ENCODE measurements around the gene DCDC2C.

Gene DCDC2C

DNA sequence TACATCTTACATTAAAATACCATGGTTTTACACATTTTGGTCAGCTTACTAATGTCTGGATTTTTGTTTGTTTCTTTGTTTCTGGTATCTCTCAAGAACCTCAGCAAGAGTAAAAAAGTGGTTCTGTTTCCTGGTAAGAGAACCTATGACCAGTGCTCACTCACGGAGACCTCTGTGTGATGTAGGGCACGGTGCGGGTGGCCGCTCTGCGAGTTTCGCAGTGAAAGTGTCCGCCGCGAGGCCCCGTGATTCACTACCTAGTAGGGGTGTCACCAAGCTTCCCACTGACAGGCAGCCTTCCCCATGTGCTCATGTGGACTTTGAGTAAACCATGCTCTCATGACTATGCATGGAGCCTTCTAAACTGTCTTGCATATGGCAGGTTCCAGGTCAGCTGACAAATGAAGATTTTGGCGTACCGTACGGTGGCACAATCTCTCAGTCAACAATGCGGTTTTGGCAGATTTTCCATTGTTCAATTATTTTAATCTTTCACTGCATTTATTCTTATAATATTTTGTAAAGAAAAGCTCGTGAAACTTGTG lies 137.3 kb downstream of the DCDC2C start:
- DNase-seq, result no peak

GRCh38 chr2:3847397-3848052 lies 144.2 kb downstream of the DCDC2C start:
- DNase-seq, result no peak

DNA sequence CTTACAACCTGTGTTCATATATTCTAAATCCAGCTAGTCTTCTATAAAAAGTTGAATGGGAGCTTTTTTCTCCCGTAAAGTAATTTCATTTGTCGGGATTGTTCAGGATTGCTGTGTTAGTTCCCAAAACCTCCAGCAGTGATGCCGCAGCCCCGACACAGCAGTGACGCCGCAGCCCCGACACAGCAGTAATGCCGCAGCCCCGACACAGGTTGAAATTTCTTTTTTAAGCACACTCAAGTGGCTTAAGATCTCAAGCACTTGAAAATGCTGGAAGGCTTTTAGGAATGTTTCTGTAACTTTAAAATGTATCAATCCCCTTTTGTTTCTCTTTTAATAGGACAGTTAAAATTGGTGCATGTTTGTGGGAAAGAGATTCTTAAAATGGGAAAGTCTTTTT lies 145.4 kb downstream of the DCDC2C start:
- no peak for DNase-seq

- no peak for DNase-seq
Observed at GRCh38 chr2:3849213-3849612, 145.8 kb downstream of the DCDC2C start.

DNA sequence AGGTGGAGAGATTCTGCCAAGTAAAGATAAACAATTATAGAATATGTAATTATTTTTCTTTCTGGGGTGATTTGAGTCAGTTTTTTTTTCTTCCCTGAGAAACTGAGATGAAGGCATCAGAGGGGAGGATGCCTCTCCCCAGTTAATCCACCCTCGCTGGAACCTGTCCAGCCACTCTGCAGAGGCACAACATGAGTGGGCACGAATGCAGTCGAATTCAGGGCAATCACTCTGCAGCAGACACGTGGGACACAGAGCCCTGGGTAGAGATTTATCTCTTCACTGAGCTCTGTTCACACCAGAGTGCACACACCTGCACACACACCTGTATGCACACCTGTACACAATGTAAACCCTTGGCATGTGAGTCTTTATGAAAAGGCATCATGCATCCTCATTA lies 154.2 kb downstream of the DCDC2C start:
- DNase-seq, result no peak

- DNase-seq, result no peak
Observed at GRCh38 chr2:3864943-3865865, 161.8 kb downstream of the DCDC2C start.

DNA sequence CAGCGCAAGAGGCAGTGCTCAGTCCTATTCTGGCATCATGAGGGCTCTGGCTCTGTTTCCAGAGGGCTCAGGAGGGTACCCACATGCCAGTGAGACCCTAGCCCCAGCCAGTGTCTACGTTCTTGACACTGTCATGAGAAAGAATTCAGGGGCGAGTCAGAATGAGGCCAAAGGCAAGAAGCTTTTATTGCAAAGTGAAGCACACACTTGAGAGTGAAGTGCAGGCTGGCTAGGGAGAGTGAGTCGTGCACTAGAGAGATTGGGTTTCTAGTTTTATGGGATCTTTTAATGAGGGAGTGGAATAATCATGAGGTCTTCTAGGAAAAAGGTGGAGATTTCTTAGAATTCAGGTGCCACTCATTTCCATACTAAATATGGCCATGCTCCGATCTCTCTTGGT lies 164.1 kb downstream of the DCDC2C start:
- no peak for DNase-seq

- no peak for DNase-seq
Observed at GRCh38 chr2:3868012-3868805, 164.8 kb downstream of the DCDC2C start.

DNA sequence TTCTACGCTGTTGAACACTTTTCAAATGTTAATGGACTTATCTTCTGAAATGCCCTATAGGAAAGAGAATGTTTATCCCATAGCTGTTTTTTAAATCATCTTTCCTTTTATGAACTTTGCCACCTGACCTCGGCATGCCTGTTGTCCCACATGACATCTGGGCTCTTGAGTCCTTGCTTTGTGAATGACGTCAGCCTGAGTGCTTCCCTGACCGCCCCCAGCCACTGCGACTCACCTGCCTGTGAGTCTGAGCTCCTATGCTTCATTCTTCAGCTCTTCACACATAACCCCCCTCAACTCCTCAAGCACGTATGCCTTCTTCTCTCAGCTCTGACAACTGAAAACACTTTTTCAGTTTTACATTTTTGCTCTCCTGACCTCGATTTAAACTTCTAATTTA lies 166.8 kb downstream of the DCDC2C start:
- no peak for DNase-seq

DNA sequence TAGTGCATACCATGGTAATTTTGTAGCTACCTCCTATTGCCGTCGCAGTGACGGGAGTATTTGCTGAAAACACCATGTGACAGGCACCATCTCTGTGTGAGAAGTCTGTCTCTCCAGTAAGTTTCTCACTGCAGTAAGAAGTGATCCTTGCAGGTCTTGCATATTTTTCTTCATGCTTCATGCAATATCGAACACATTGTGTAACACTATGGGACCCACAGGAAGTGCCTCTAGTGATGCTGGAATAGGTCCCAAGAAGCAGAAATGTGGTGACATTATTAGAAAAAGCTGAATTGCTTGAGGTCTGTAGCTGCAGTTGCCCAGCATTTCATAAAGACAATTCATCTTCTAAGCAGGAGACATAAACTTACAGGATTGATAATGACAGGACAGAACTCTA lies 167.6 kb downstream of the DCDC2C start:
- DNase-seq, result no peak

DNA sequence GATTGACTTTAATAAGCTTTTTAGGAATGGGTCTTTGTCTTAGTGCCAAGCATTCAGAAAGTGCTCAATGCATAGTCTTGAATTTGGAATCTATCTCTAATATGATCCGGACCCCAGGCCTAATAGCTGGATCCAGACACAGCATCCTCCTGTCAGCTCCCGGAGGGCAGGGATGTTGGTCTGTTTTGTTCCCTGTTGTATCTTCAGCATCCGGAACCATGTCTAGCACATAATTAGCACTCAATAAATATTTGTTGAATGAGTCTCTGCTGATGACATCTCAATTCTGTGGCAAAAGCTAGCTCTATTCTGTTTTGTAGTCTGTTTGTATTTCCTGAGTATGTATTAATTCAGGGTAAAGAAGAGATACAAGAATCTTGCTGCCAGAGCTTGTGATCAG lies 169.1 kb downstream of the DCDC2C start:
- no peak for DNase-seq

DNA sequence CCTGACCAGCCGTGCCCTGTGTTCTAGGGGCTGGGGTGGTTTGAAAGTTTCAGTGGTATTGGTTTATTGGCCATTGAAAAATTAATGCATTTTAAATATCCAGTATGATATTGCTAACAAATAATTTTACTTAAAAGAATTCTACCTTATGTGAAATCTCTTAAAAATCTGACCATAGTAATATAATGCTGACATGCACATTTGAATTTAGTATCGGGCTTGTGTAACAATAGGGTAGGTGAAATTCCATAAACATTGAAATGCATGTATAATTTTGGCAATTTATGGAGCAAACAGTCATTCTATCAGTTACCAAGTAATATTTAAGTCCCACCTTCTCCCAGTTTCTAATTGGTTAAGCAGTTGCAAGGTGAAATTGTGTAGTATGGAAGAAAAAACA lies 170.5 kb downstream of the DCDC2C start:
- DNase-seq, result no peak

DNA sequence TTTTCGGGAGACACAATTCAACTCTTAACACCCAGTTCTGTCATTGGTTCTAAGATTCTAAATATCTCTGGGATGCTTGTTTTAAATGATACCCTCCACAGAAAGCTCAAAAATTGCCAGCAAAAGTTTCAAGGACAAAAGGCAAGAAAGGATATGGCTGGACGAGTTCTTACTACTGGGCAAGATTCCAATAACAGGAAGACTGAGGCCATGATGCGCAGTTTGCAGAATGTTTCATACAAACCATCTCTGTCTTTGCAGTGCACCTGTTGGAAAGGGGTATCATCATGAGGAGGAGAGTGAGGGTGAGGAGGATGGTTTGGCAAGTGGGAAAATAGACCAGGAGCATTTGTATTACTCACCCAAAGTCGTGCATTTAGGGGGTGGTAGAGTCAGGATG lies 172.8 kb downstream of the DCDC2C start:
- no peak for DNase-seq

DNA sequence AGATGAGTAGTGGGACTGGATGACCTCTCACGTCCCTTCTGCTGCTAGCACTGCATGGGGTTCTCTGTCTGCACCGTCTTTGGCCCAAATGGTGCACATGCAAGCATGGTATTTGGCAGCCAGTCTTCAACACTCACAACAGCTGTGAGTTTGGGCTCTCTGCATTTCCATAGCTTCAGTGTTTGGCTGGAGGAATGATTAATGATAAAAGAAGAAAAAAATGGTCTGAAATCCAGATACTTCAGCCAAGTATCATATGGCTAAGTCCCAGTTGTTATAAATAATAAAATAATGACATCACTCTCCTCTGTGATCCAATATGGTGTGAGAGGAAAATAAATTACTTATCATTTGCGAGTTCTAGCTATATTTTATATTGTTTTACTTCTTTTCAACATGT lies 173.3 kb downstream of the DCDC2C start:
- DNase-seq, result no peak

- DNase-seq, result no peak
Observed at GRCh38 chr2:3885629-3886628, 182.6 kb downstream of the DCDC2C start.

DNA sequence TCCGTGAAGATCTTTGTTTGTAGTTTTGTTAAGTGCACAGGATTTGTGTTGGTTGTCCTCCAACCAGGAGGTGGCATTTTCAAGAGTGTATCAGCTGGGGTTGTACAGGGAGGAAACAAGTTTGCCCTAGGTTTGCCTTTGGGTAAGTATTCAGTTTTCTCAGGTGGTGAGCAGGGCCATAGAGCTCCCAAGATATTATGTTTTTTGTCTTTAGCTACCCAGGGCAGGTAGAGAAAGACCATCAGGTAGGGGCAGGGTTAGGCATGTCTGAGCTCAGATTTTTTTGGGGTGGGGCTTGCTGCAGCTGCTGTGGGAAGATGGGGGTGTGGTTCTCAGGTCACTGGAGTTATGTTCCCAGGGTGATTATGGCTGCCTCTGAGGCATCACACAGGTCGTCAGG lies 191.6 kb downstream of the DCDC2C start:
- no peak for DNase-seq
